H1 (cell line): Measurements from ENCODE around the gene WAC. TPM values are rescaled to one million over a fixed set of nuclear protein-coding genes. Genes with fewer than 3 reads are reported as not detected.

Experiments used
- CTCF ChIA-PET: fragments of 300-600 bp; sonication (Branson Sonifier 250); formaldehyde crosslinking; loops from one replicate; lab custom pipeline; 2021; ENCODE audit not compliant: partially characterized antibody; lab: Charles Lee
- POLR2A ChIA-PET: fragments of 300-600 bp; sonication (Branson Sonifier 250); formaldehyde crosslinking; loops from one replicate; lab custom pipeline; 2021; ENCODE audit warnings: inconsistent platforms; ENCODE audit not compliant: partially characterized antibody; lab: Charles Lee
- DNase-seq, 2 experiments: peaks; one replicate each; pipeline versions ENCODE4 v3.0.0 to v3.0.0-alpha.2; 2010 to 2022; ENCODE audit warnings: low spot score in 2 of 2, low read depth in 1 of 2, mixed read lengths in 1 of 2
- FAIRE-seq: peaks from 2 replicates; lab custom pipeline; 2011; peaks lifted over from hg19 to GRCh38; lab: Jason Lieb, UNC
- H2AFZ ChIP-seq: 2 replicates; pipeline ENCODE4 v1.8.1; 2012; ENCODE audit warnings: low read length, inconsistent platforms
- H2AK5ac ChIP-seq: 2 replicates; pipeline ENCODE4 v1.6.1; 2013; ENCODE audit warnings: low read depth, low read length
- H2BK120ac ChIP-seq: replicated peaks from 2 replicates; pipeline ENCODE3; 2013; ENCODE audit warnings: low read depth, low read length, inconsistent platforms
- H2BK12ac ChIP-seq: 2 replicates; pipeline ENCODE4 v1.6.1; 2013; ENCODE audit warnings: low read depth, low read length
- H2BK15ac ChIP-seq: 2 replicates; pipeline ENCODE4 v1.6.1; 2013; ENCODE audit warnings: low read length
- H2BK20ac ChIP-seq: 2 replicates; pipeline ENCODE4 v1.6.1; 2013; ENCODE audit warnings: low read length
- H2BK5ac ChIP-seq: 2 replicates; pipeline ENCODE4 v1.6.1; 2013; ENCODE audit warnings: low read depth, low read length
- H3K14ac ChIP-seq: 2 replicates; pipeline ENCODE4 v1.6.1; 2013; ENCODE audit warnings: inconsistent platforms; ENCODE audit not compliant: insufficient read length
- H3K18ac ChIP-seq: 2 replicates; pipeline ENCODE4 v1.6.1; 2013; ENCODE audit warnings: low read length; ENCODE audit errors: extremely low read depth
- H3K23ac ChIP-seq: 2 replicates; pipeline ENCODE4 v1.6.1; 2013; ENCODE audit warnings: inconsistent platforms; ENCODE audit not compliant: insufficient read length
- H3K23me2 ChIP-seq: 2 replicates; pipeline ENCODE4 v1.6.1; 2013; ENCODE audit warnings: low read depth, low read length
- H3K27ac ChIP-seq: 2 replicates; pipeline ENCODE4 v1.6.1; 2011; ENCODE audit warnings: low read depth, low read length, inconsistent platforms
- H3K27me3 ChIP-seq, 4 experiments: replicated peaks in 1 of 4; 1 replicate in 1 of 4; 2 replicates in 3 of 4; pipeline versions ENCODE4 v1.6.1 to v1.8.1; 2011 to 2013; ENCODE audit warnings: low read length in 3 of 4, mild to moderate bottlenecking in 3 of 4, inconsistent platforms in 2 of 4, mixed read lengths in 2 of 4, moderate library complexity in 1 of 4; ENCODE audit not compliant: control insufficient read depth in 3 of 4, insufficient read depth in 3 of 4; ENCODE audit errors: extremely low read depth in 1 of 4
- H3K36me3 ChIP-seq, 4 experiments: 2 replicates each; pipeline versions ENCODE4 v1.6.1 to v1.8.1; 2011 to 2013; ENCODE audit warnings: mild to moderate bottlenecking in 4 of 4, low read length in 3 of 4, moderate library complexity in 2 of 4, control low read depth in 1 of 4, inconsistent platforms in 1 of 4; ENCODE audit not compliant: insufficient read depth in 4 of 4, control insufficient read depth in 2 of 4
- H3K4ac ChIP-seq: replicated peaks from 2 replicates; pipeline ENCODE3; 2013; ENCODE audit warnings: low read length, low read depth, mixed read lengths, inconsistent platforms; ENCODE audit not compliant: insufficient read length
- H3K4me1 ChIP-seq, 4 experiments: replicated peaks in 1 of 4; 1 replicate in 1 of 4; 2 replicates in 3 of 4; pipeline versions ENCODE4 v1.6.1 to v1.8.1; 2011 to 2013; ENCODE audit warnings: low read length in 3 of 4, inconsistent platforms in 2 of 4, mixed read lengths in 1 of 4; ENCODE audit not compliant: insufficient read depth in 4 of 4, control insufficient read depth in 3 of 4
- H3K4me2 ChIP-seq, 2 experiments: 2 replicates each; pipeline versions ENCODE4 v1.6.1 to v1.8.1; 2011 to 2013; ENCODE audit warnings: low read depth in 2 of 2, low read length in 2 of 2, control low read depth in 1 of 2, inconsistent platforms in 1 of 2, mild to moderate bottlenecking in 1 of 2; ENCODE audit not compliant: insufficient read depth in 1 of 2
- H3K4me3 ChIP-seq, 4 experiments: fragments of 200-600, 300-600 bp in 1 of 4; sonication (generic), shearing (Covaris generic), sonication (Bioruptor Twin) in 1 of 4; 2 replicates each; pipeline versions ENCODE4 v1.5.1 to v1.8.1; 2011 to 2016; ENCODE audit warnings: low read length in 4 of 4, low read depth in 3 of 4, control low read depth in 2 of 4, inconsistent platforms in 2 of 4, mild to moderate bottlenecking in 2 of 4, mixed read lengths in 1 of 4, moderate library complexity in 1 of 4; ENCODE audit not compliant: insufficient read depth in 2 of 4; ENCODE audit errors: extremely low read depth in 1 of 4
- H3K56ac ChIP-seq: replicated peaks from 2 replicates; pipeline ENCODE3; 2013; ENCODE audit warnings: low read depth, mild to moderate bottlenecking, mixed read lengths, low read length, inconsistent platforms; ENCODE audit not compliant: insufficient read length
- H3K79me1 ChIP-seq: 2 replicates; pipeline ENCODE4 v1.6.1; 2013; ENCODE audit warnings: low read depth, low read length, control low read depth
- H3K79me2 ChIP-seq, 2 experiments: 2 replicates each; pipeline versions ENCODE4 v1.6.1 to v1.8.1; 2012 to 2013; ENCODE audit warnings: low read length in 2 of 2, mild to moderate bottlenecking in 2 of 2, inconsistent platforms in 1 of 2; ENCODE audit not compliant: insufficient read depth in 2 of 2, control insufficient read depth in 1 of 2
- H3K9ac ChIP-seq, 4 experiments: replicated peaks in 1 of 4; 1 replicate in 1 of 4; 2 replicates in 3 of 4; pipeline versions ENCODE4 v1.6.1 to v1.8.1; 2011 to 2013; ENCODE audit warnings: low read depth in 3 of 4, low read length in 3 of 4, control low read depth in 2 of 4, mild to moderate bottlenecking in 2 of 4, moderate library complexity in 2 of 4, inconsistent platforms in 1 of 4; ENCODE audit errors: extremely low read depth in 1 of 4
- H3K9me3 ChIP-seq, 2 experiments: 2 replicates each; pipeline versions ENCODE4 v1.6.1 to v1.8.1; 2012 to 2013; ENCODE audit warnings: mild to moderate bottlenecking in 2 of 2, moderate library complexity in 2 of 2, control low read depth in 1 of 2, inconsistent platforms in 1 of 2, low read depth in 1 of 2, low read length in 1 of 2, mixed read lengths in 1 of 2; ENCODE audit not compliant: insufficient read depth in 2 of 2
- H4K20me1 ChIP-seq, 2 experiments: replicated peaks in 1 of 2; 2 replicates each; pipeline versions ENCODE3 to v1.8.1; 2011 to 2013; ENCODE audit warnings: inconsistent platforms in 2 of 2, low read length in 2 of 2, mild to moderate bottlenecking in 1 of 2; ENCODE audit not compliant: insufficient read depth in 2 of 2, control insufficient read depth in 1 of 2
- H4K5ac ChIP-seq: 2 replicates; pipeline ENCODE4 v1.6.1; 2013; ENCODE audit warnings: low read length, low read depth, mixed read lengths, inconsistent platforms; ENCODE audit not compliant: insufficient read length
- H4K8ac ChIP-seq: 2 replicates; pipeline ENCODE4 v1.8.0; 2013; ENCODE audit warnings: mild to moderate bottlenecking, moderate library complexity, low read length, inconsistent platforms; ENCODE audit not compliant: insufficient read depth; ENCODE audit errors: extremely low read depth
- H4K91ac ChIP-seq: replicated peaks from 2 replicates; pipeline ENCODE3; 2013; ENCODE audit warnings: low read length, mixed read lengths, inconsistent platforms; ENCODE audit not compliant: insufficient read length
- ASH2L ChIP-seq: fragments of 200-600, 300-600 bp; sonication (generic); IDR thresholded peaks from one replicate; pipeline ENCODE4 v1.7.1; 2017; ENCODE audit warnings: low read length
- BACH1 ChIP-seq: IDR thresholded peaks from 2 replicates; pipeline ENCODE4 v1.6.1; 2012; ENCODE audit warnings: low read length, improper control_type of control experiment
- BCL11A ChIP-seq, 2 experiments: IDR thresholded peaks; one replicate each; pipeline ENCODE4 v1.6.1; 2011; ENCODE audit warnings: low read depth in 2 of 2, low read length in 2 of 2, mild to moderate bottlenecking in 2 of 2
- CREB1 ChIP-seq: IDR thresholded peaks from 2 replicates; pipeline ENCODE4 v1.6.1; 2012; ENCODE audit warnings: inconsistent platforms
- E2F6 ChIP-seq: IDR thresholded peaks from 2 replicates; pipeline ENCODE4 v1.6.1; 2012; ENCODE audit warnings: inconsistent platforms
- EP300 ChIP-seq, 2 experiments: IDR thresholded peaks; 1 replicate in 1 of 2; 2 replicates in 1 of 2; pipeline ENCODE4 v1.6.1; 2011 to 2012; ENCODE audit warnings: low read depth in 2 of 2, low read length in 2 of 2, mild to moderate bottlenecking in 2 of 2, borderline replicate concordance in 1 of 2, inconsistent platforms in 1 of 2, moderate library complexity in 1 of 2
- EZH2 ChIP-seq: fragments of 200-600 bp; sonication (generic); IDR thresholded peaks from 2 replicates; pipeline ENCODE4 v1.7.1; 2012; ENCODE audit warnings: low read depth, mild to moderate bottlenecking, moderate library complexity, low read length, inconsistent platforms; ENCODE audit not compliant: severe bottlenecking
- GABPA ChIP-seq: IDR thresholded peaks from 2 replicates; pipeline ENCODE4 v1.6.1; 2011; ENCODE audit warnings: mild to moderate bottlenecking, low read length, moderate library complexity, borderline replicate concordance; ENCODE audit not compliant: insufficient read depth
- NANOG ChIP-seq: IDR thresholded peaks from 2 replicates; pipeline ENCODE4 v1.6.1; 2011; ENCODE audit warnings: low read length, low read depth, mild to moderate bottlenecking, inconsistent platforms; ENCODE audit not compliant: insufficient read depth, poor library complexity, severe bottlenecking
- RNF2 ChIP-seq: fragments of 200-900, 300-1000 bp; sonication (generic); IDR thresholded peaks from 2 replicates; pipeline ENCODE4 v1.7.1; 2016; ENCODE audit warnings: borderline replicate concordance, low read depth, mild to moderate bottlenecking, antibody characterized with exemption, low read length; ENCODE audit not compliant: poor library complexity, severe bottlenecking; ENCODE audit errors: missing control alignments
- TAF1 ChIP-seq: IDR thresholded peaks from 2 replicates; pipeline ENCODE4 v1.6.1; 2011; ENCODE audit warnings: mild to moderate bottlenecking, low read depth, low read length
- TBP ChIP-seq: IDR thresholded peaks from 2 replicates; pipeline ENCODE4 v1.6.1; 2011; ENCODE audit warnings: low read depth, low read length, improper control_type of control experiment
- ZNF274 ChIP-seq: IDR thresholded peaks from 2 replicates; pipeline ENCODE4 v1.7.0; 2012; ENCODE audit warnings: low read length, borderline replicate concordance; ENCODE audit errors: extremely low read depth
- WGBS, 2 experiments: shearing (Covaris generic) in 1 of 2; methylation state at CpG; one replicate each; pipeline versions ENCODE4 v1.1.6 to v1.1.7; 2013 to 2015; ENCODE audit warnings: low lambda C conversion rate in 2 of 2, mixed read lengths in 2 of 2, inconsistent platforms in 1 of 2, low coverage in 1 of 2, missing lambda C conversion rate in 1 of 2; ENCODE audit not compliant: insufficient replicate concordance in 2 of 2, insufficient coverage in 1 of 2, insufficient read length in 1 of 2; ENCODE audit errors: extremely low coverage in 1 of 2, missing lambda C conversion rate in 1 of 2; 5-methylcytosine and 5-hydroxymethylcytosine counted together
- polyA plus RNA-seq, 7 experiments: library from polyadenylated mRNA; depleted of rRNA in 3 of 7; stranded (reverse) in 5 of 7; unstranded in 2 of 7; fragments of >200 nt in 5 of 7; fragments of 200-250 nt in 2 of 7; gene quantifications; 1 replicate in 5 of 7; 2 replicates in 1 of 7; 4 replicates in 1 of 7; pipeline versions ENCODE4 v1.2.1 to v1.2.3, GENCODE V29; 2011 to 2013; ENCODE audit warnings: missing spikeins in 2 of 7, mixed read lengths in 2 of 7
- total RNA-seq: library from RNA; stranded (reverse); fragmentation: NEBNext Ultra II Directional; extraction: Animal tissue kit (Norgen Biotek cat#: 25700); gene quantifications from 2 replicates; pipeline ENCODE4 v1.2.1, GENCODE V29; 2021

Gene WAC
- total and polyA plus RNA-seq, 2 of the 8 experiments (the other 6 are each of a cell fraction or from before 2014, with no cell fraction given): 72.9 to 128 TPM

- no peak overlapping the region for H3K14ac ChIP-seq
- CTCF ChIA-PET: no interaction called here
- H3K9ac ChIP-seq: no peak overlapping the region
- POLR2A ChIA-PET: no interaction called here
- no peak overlapping the region for H3K23ac ChIP-seq
- H4K20me1 ChIP-seq: peaks cover 23 to 32% of the 10 kb centered on the region in 2 experiments
- no peak overlapping the region for H3K4me2 ChIP-seq
- H3K36me3 ChIP-seq: peaks cover 0 to 40% (median 5%) of the 10 kb centered on the region in 4 experiments; a peak in 5 of 8 replicates
- no peak overlapping the region for H2AFZ ChIP-seq
- H4K91ac ChIP-seq: no peak overlapping the region
- H2BK12ac ChIP-seq: no peak overlapping the region
- 94% methylated on average over 1 of the region's 1 CpG; no CpG with 5 or more reads in 1 of the 2 experiments for WGBS, 2 experiments
- H2BK15ac ChIP-seq: no peak overlapping the region
- H2BK120ac ChIP-seq: no peak overlapping the region
- no peak overlapping the region for H3K56ac ChIP-seq
- H3K4me3 ChIP-seq: no peak overlapping the region
- peaks cover 2% of the 10 kb centered on the region; the same call in 1 of the 2 replicates for H3K79me1 ChIP-seq
- no peaks in the 10 kb centered on the region for H3K27me3 ChIP-seq
- H3K9me3 ChIP-seq: no peaks in the 10 kb centered on the region
- no peak overlapping the region for H2BK20ac ChIP-seq
- no peak overlapping the region for H3K27ac ChIP-seq
- no peak for FAIRE-seq
- H3K23me2 ChIP-seq: no peaks in the 10 kb centered on the region
- H4K5ac ChIP-seq: no peak overlapping the region
- no peak overlapping the region for H2BK5ac ChIP-seq
- no peak overlapping the region for H2AK5ac ChIP-seq
- no peak overlapping the region for H3K18ac ChIP-seq
- DNase-seq: no peak
- H4K8ac ChIP-seq: no peak overlapping the region
- H3K4me1 ChIP-seq: peaks cover 0 to 2% (median 0%) of the 10 kb centered on the region in 4 experiments; a peak in 1 of 7 replicates
- H3K79me2 ChIP-seq: peaks cover 23 to 100% of the 10 kb centered on the region in 2 experiments
- no peak overlapping the region for H3K4ac ChIP-seq
- TF ChIP-seq E2F6 (no peak), EP300 (IDR thresholded peaks at IDR 0.05; ENCODE audit: borderline replicate concordance in 1 of 2, low read depth in 2 of 2, low read length in 2 of 2) (no peak), EZH2 (no peak), TBP (no peak), BCL11A (IDR thresholded peaks at IDR 0.05; ENCODE audit: low read depth in 2 of 2, low read length in 2 of 2) (no peak), BACH1 (no peak), TAF1 (no peak), NANOG (no peak), RNF2 (no peak), ZNF274 (no peak), ASH2L (no peak), GABPA (no peak), CREB1 (no peak)
These were observed 37.7 kb downstream of the WAC start for GRCh38 chr10:28570598-28570997.
